BLaER1 treated with 17β-estradiol and CSF1 and Interleukin-3, amounts not matched to agents 10 nM and 100 nM (cell line): ENCODE data around the gene P3H2.
"Not testable (repeated sequence)": the region's sequence is repeated elsewhere in the genome, so short reads cannot be mapped to it uniquely, and the experiment has no call there.

Source experiments
- H3K27ac ChIP-seq, 11 experiments: shearing (Covaris generic); formaldehyde crosslinking; 2 replicates each; pipeline ENCODE4 v1.8.1; 2022
- H3K27me3 ChIP-seq, 11 experiments: shearing (Covaris generic); formaldehyde crosslinking; 2 replicates each; pipeline ENCODE4 v1.8.1; 2022
- H3K36me3 ChIP-seq, 11 experiments: shearing (Covaris generic); formaldehyde crosslinking; 2 replicates each; pipeline ENCODE4 v1.8.1; 2022
- H3K4me1 ChIP-seq, 10 experiments: shearing (Covaris generic); formaldehyde crosslinking; 2 replicates each; pipeline ENCODE4 v1.8.1; 2022
- H3K4me2 ChIP-seq, 11 experiments: shearing (Covaris generic); formaldehyde crosslinking; 2 replicates each; pipeline ENCODE4 v1.8.1; 2022
- H3K4me3 ChIP-seq, 10 experiments: shearing (Covaris generic); formaldehyde crosslinking; 2 replicates each; pipeline ENCODE4 v1.8.1; 2022
- H3K9ac ChIP-seq, 11 experiments: shearing (Covaris generic); formaldehyde crosslinking; 2 replicates each; pipeline ENCODE4 v1.8.1; 2022
- H3K9me3 ChIP-seq, 11 experiments: shearing (Covaris generic); formaldehyde crosslinking; replicated peaks in 1 of 11; 2 replicates each; pipeline ENCODE4 v1.8.1; 2022
- H4K20me1 ChIP-seq, 11 experiments: shearing (Covaris generic); formaldehyde crosslinking; 2 replicates each; pipeline ENCODE4 v1.8.1; 2022
- Cebpa-rat ChIP-seq, 11 experiments: shearing (Covaris generic); IDR thresholded peaks; 2 replicates each; pipeline ENCODE4 v1.8.1; 2022

Gene P3H2

GRCh38 chr3:190097025-190097424 is 23.7 kb downstream of the P3H2 start:
- Histone ChIP-seq H3K4me2 (no peak overlapping the region), H3K9me3 (no peaks in the 10 kb centered on the region), H3K36me3 (no peaks in the 10 kb centered on the region), H3K4me3 (no peak overlapping the region), H3K4me1 (peaks cover 0 to 24% (median 3%) of the 10 kb centered on the region in 10 experiments; a peak in 10 of 20 replicates), H4K20me1 (no peaks in the 10 kb centered on the region), H3K27ac (no peak overlapping the region), H3K9ac (no peak overlapping the region), H3K27me3 (no peaks in the 10 kb centered on the region)
- TF ChIP-seq Cebpa-rat (IDR thresholded peaks at IDR 0.05): no peak

DNA sequence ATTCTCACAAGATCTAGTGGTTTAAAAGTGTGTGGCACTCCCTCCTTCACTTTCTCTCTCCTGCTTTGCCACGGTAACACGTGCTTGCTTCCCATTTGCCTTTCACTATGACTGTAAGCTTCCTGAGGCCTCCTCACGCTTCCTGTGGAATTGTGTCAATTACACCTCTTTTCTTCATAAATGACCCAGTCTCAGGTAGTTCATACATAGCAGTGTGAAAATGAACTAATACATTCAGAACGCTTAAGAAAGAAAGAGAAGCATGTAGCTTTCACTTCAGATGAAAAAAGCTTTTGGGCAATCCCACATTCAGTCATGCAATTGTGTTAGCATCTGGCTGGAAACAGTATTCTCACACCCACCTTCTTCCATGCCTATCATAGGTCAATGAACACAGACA is 24.4 kb downstream of the P3H2 start:
- H3K4me2 ChIP-seq: no peak overlapping the region
- TF ChIP-seq Cebpa-rat (IDR thresholded peaks at IDR 0.05): no peak
- H3K36me3 ChIP-seq: no peaks in the 10 kb centered on the region
- H3K27ac ChIP-seq: no peak overlapping the region
- H3K9ac ChIP-seq: no peak overlapping the region
- H4K20me1 ChIP-seq: no peaks in the 10 kb centered on the region
- no peaks in the 10 kb centered on the region for H3K9me3 ChIP-seq
- no peak overlapping the region for H3K4me3 ChIP-seq
- peaks cover 0 to 24% (median 5%) of the 10 kb centered on the region in 10 experiments; a peak in 10 of 20 replicates for H3K4me1 ChIP-seq
- no peaks in the 10 kb centered on the region for H3K27me3 ChIP-seq

DNA sequence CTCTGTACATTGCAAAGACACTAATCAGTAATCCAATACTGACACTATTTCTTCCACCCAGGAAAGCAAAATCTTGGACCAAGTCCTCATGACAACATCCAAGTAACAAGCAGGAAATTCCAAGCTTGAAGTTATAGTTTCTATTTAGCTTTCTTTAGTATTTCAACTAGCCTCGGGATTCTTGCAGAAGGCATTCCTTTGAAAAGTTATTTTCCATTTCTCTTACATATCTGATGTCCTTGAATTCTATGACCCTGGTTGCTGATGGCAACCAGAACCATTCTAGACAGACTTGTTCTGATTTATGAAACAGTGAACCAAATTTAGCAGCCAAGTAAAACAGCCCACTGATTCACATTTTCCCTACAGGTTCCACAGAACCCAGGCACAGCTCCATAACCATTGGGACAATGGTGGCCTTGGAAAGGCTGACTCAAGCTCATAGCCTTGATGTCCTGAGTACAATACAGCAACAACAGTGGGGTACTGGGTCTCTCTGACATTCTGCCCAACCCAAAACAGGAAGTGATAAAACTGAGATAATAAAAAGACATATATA is 26.5 kb downstream of the P3H2 start:
- Histone ChIP-seq H3K9me3 (no peaks in the 10 kb centered on the region), H3K4me3 (no peak overlapping the region), H3K4me1 (peaks cover 0 to 18% (median 5%) of the 10 kb centered on the region in 10 experiments; a peak in 10 of 20 replicates), H3K4me2 (no peak overlapping the region), H3K27ac (no peak overlapping the region), H3K27me3 (no peaks in the 10 kb centered on the region), H3K36me3 (no peaks in the 10 kb centered on the region), H3K9ac (no peak overlapping the region), H4K20me1 (no peaks in the 10 kb centered on the region)
- TF ChIP-seq Cebpa-rat (IDR thresholded peaks at IDR 0.05): no peak

GRCh38 chr3:190092250-190092649 is 28.4 kb downstream of the P3H2 start:
- no peaks in the 10 kb centered on the region for H3K9me3 ChIP-seq
- H3K4me1 ChIP-seq: peaks cover 0 to 18% (median 5%) of the 10 kb centered on the region in 10 experiments; a peak in 10 of 20 replicates
- no peak overlapping the region for H3K4me3 ChIP-seq
- peak overlapping the region in 6 of 11 experiments; percentile 4 to 65 (median 52); a peak in 10 of 22 replicates for H3K4me2 ChIP-seq
- H3K9ac ChIP-seq: no peak overlapping the region
- no peaks in the 10 kb centered on the region for H4K20me1 ChIP-seq
- no peak overlapping the region for H3K27ac ChIP-seq
- no peak for TF ChIP-seq Cebpa-rat (IDR thresholded peaks at IDR 0.05)
- no peaks in the 10 kb centered on the region for H3K27me3 ChIP-seq
- no peaks in the 10 kb centered on the region for H3K36me3 ChIP-seq

DNA sequence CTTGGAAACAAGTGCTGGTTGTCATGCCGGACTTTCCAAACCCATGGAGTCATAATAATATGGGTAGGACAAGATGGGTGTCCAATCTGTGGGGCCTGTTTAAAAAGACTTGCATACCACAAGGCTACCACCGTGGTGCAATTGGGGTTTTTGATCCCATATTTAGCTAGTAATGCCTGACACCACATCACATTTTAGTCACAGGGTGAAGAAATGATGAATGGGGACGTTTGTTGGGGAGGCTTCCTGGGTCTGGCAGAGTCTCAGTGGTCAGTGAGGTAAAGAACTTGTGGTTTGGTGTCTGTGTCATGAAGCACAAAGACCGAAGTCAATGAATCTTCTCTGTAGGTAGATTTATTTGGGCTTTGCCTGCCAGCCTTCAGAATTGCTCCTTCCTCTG is 31.0 kb downstream of the P3H2 start:
- Histone ChIP-seq H3K9ac (no peak overlapping the region), H3K4me3 (no peak overlapping the region), H4K20me1 (no peaks in the 10 kb centered on the region), H3K27ac (no peak overlapping the region), H3K4me2 (no peak overlapping the region), H3K36me3 (no peaks in the 10 kb centered on the region), H3K27me3 (no peaks in the 10 kb centered on the region), H3K9me3 (no peaks in the 10 kb centered on the region), H3K4me1 (peaks cover 0 to 18% (median 5%) of the 10 kb centered on the region in 10 experiments; a peak in 10 of 20 replicates)
- no peak for TF ChIP-seq Cebpa-rat (IDR thresholded peaks at IDR 0.05)

DNA sequence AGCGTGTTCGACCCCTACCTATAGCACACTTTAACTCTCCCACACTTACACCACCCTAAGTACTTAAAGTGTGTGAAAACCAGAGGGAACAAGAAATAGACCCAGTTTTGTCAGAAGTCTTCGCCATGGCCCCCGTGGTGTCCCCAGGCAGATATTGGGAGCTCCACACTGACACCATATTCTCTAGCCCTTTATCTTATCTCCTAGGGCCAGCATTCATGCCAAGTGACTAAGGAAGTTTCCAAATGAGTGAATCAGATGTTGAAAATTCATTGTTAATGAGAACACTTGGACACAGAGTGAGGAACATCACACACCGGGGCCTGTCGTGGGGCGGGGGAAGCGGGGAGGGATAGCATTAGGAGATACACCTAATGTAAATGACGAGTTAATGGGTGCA is 31.8 kb downstream of the P3H2 start:
- no peaks in the 10 kb centered on the region for H3K27me3 ChIP-seq
- H3K27ac ChIP-seq: no peak overlapping the region
- H3K9me3 ChIP-seq: no peaks in the 10 kb centered on the region
- peaks cover 0 to 18% (median 5%) of the 10 kb centered on the region in 10 experiments; a peak in 10 of 20 replicates for H3K4me1 ChIP-seq
- H3K36me3 ChIP-seq: no peaks in the 10 kb centered on the region
- no peak overlapping the region for H3K4me3 ChIP-seq
- TF ChIP-seq Cebpa-rat (IDR thresholded peaks at IDR 0.05): no peak
- H3K9ac ChIP-seq: no peak overlapping the region
- H4K20me1 ChIP-seq: no peaks in the 10 kb centered on the region
- no peak overlapping the region for H3K4me2 ChIP-seq

DNA sequence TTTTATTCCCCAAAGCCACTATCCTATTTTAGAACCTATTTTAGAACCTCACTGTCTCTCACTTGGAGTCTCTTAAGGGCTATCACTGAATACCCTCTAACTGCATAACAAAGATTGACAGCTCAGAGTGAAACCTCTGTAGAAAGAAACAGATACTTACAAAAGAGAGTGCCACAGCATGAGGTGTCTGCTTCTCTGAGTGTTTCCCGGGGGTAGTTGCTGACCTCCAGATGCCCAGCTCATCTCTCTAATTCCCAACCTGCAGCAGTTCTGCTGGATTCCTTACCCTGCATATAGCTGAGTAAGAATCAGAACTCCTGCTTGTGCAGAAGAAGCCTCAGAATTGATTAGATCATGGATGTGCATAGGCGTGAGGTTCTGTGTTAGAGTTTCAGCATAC is 34.5 kb downstream of the P3H2 start:
- Histone ChIP-seq H3K4me3 (no peak overlapping the region), H3K9me3 (no peaks in the 10 kb centered on the region), H3K27ac (no peak overlapping the region), H3K36me3 (no peaks in the 10 kb centered on the region), H4K20me1 (no peaks in the 10 kb centered on the region), H3K9ac (no peak overlapping the region), H3K4me2 (no peak overlapping the region), H3K4me1 (no peaks in the 10 kb centered on the region), H3K27me3 (no peaks in the 10 kb centered on the region)
- TF ChIP-seq Cebpa-rat (IDR thresholded peaks at IDR 0.05): no peak

DNA sequence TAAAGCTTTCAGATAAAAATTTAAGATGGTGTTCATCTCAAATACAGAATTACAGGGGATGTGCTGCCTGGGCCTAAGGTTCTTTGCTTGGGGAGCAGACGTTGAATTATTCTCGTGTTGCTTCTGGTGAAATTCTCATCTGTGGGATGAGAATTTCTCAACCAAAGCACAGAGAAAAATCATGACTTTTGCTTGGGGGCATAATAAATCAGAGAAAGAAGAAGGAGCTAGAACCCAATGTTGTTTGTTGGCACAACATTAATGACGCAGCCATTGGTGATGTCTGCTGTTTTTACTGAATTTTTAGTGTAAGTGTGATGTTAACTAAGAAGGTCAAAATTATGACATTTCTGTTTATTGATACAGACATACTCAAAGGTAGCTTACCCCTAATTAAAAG is 35.7 kb downstream of the P3H2 start:
- Histone ChIP-seq H3K4me2 (no peak overlapping the region), H3K27me3 (no peaks in the 10 kb centered on the region), H4K20me1 (no peaks in the 10 kb centered on the region), H3K4me3 (no peak overlapping the region), H3K4me1 (no peaks in the 10 kb centered on the region), H3K36me3 (no peaks in the 10 kb centered on the region), H3K9ac (no peak overlapping the region), H3K9me3 (no peaks in the 10 kb centered on the region), H3K27ac (no peak overlapping the region)
- TF ChIP-seq Cebpa-rat (IDR thresholded peaks at IDR 0.05): no peak

GRCh38 chr3:190083635-190084034 is 37.1 kb downstream of the P3H2 start:
- Histone ChIP-seq H3K27ac (no peak overlapping the region), H4K20me1 (no peaks in the 10 kb centered on the region), H3K36me3 (no peaks in the 10 kb centered on the region), H3K9ac (no peak overlapping the region), H3K4me3 (no peak overlapping the region), H3K27me3 (no peaks in the 10 kb centered on the region), H3K4me2 (no peak overlapping the region), H3K4me1 (no peaks in the 10 kb centered on the region), H3K9me3 (no peaks in the 10 kb centered on the region)
- TF ChIP-seq Cebpa-rat (IDR thresholded peaks at IDR 0.05): no peak

DNA sequence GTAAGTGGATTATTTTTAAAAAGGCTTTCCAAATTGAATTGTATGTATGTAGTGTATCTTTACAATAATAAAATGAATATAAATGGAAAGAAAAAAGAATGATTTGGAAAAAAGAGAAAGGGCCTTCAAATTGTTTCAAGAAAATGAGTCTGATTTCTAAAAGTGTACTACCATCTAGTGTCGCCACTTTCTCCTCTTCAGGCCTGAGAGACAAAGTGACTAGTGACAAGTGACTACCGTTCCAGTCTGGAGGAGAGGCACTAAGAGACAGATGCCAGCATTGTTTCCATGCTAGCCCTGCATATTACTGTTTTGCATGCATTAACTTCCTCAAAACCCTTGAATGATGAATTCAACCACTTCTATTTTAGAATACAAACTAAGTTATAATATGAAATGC is 39.3 kb downstream of the P3H2 start:
- no peak for TF ChIP-seq Cebpa-rat (IDR thresholded peaks at IDR 0.05)
- Histone ChIP-seq H4K20me1 (no peaks in the 10 kb centered on the region), H3K9me3 (no peaks in the 10 kb centered on the region), H3K36me3 (no peaks in the 10 kb centered on the region), H3K27ac (no peak overlapping the region), H3K4me1 (no peaks in the 10 kb centered on the region), H3K4me2 (no peak overlapping the region), H3K27me3 (no peaks in the 10 kb centered on the region), H3K4me3 (no peak overlapping the region), H3K9ac (no peak overlapping the region)

- H3K4me3 ChIP-seq, H3K27me3 ChIP-seq, H3K4me2 ChIP-seq, H3K4me1 ChIP-seq, H3K9me3 ChIP-seq, H3K9ac ChIP-seq, H3K36me3 ChIP-seq, H4K20me1 ChIP-seq, H3K27ac ChIP-seq: not testable (repeated sequence)
These were observed 41.5 kb downstream of the P3H2 start for GRCh38 chr3:190079173-190079572.
